Lung (tissue), 12 donors: Measurements from ENCODE around the gene GABBR1. TPM values are rescaled to one million over a fixed set of nuclear protein-coding genes. Genes with fewer than 3 reads are reported as not detected.
A peak's percentile ranks its signal among the peaks of the same experiment; 100 is the strongest.

Experiments
- ATAC-seq: fragments of 200-7000 bp; cut with Tn5 transposase; one replicate; pipeline ENCODE4 v1.9.1; 2020; ENCODE audit warnings: moderate number of reproducible peaks; ENCODE audit not compliant: insufficient read depth, low FRiP score
- DNase-seq, 3 donors: peaks; one replicate each; pipeline ENCODE4 v3.0.0-alpha.2; 2013 to 2017
- H3K27ac ChIP-seq, 2 donors: one replicate each; pipeline ENCODE4 v1.5.1; 2013; ENCODE audit warnings: mild to moderate bottlenecking in 2 of 2, moderate library complexity in 2 of 2, control low read depth in 1 of 2, inconsistent platforms in 1 of 2, low read depth in 1 of 2, low read length in 1 of 2
- H3K27me3 ChIP-seq, 3 donors: one replicate each; pipeline ENCODE4 v1.5.1; 2013; ENCODE audit warnings: low read length in 2 of 3; ENCODE audit not compliant: control insufficient read depth in 3 of 3, insufficient read depth in 3 of 3
- H3K36me3 ChIP-seq, 4 donors: one replicate each; pipeline ENCODE4 v1.5.1; 2013; ENCODE audit warnings: low read length in 4 of 4, mild to moderate bottlenecking in 1 of 4, moderate library complexity in 1 of 4; ENCODE audit not compliant: control insufficient read depth in 4 of 4, insufficient read depth in 4 of 4
- H3K4me1 ChIP-seq, 5 donors: one replicate each; pipeline ENCODE4 v1.5.1; 2013; ENCODE audit warnings: low read length in 5 of 5, mild to moderate bottlenecking in 2 of 5, moderate library complexity in 1 of 5; ENCODE audit not compliant: control insufficient read depth in 5 of 5, insufficient read depth in 5 of 5
- H3K4me3 ChIP-seq: one replicate; pipeline ENCODE4 v1.5.1; 2013; ENCODE audit warnings: mild to moderate bottlenecking, control low read depth, moderate library complexity
- H3K9ac ChIP-seq, 2 donors: one replicate each; pipeline ENCODE4 v1.5.1; 2013; ENCODE audit warnings: low read length in 2 of 2, control low read depth in 1 of 2; ENCODE audit not compliant: insufficient read depth in 1 of 2
- H3K9me3 ChIP-seq, 4 donors: one replicate each; pipeline ENCODE4 v1.5.1; 2013; ENCODE audit warnings: low read length in 3 of 4, mild to moderate bottlenecking in 1 of 4, moderate library complexity in 1 of 4; ENCODE audit not compliant: control insufficient read depth in 4 of 4, insufficient read depth in 3 of 4
- CTCF ChIP-seq: IDR thresholded peaks from 2 replicates; pipeline ENCODE4 v1.5.1; 2012; ENCODE audit warnings: mild to moderate bottlenecking; ENCODE audit errors: control extremely low read depth, extremely low read depth
- WGBS, 2 donors: extraction: QIAGEN DNeasy Blood & Tissue Kit; methylation state at CpG; one replicate each; pipeline ENCODE4 v1.1.7; 2013; 5-methylcytosine and 5-hydroxymethylcytosine counted together
- polyA plus RNA-seq, 2 donors: library from polyadenylated mRNA; stranded (reverse); fragments of 200-250 nt; gene quantifications; one replicate each; pipeline ENCODE4 v1.2.1, GENCODE V29; 2013
- total RNA-seq, 2 donors: library from RNA; depleted of rRNA in 1 of 2; stranded (reverse); fragments of >200 nt in 1 of 2; gene quantifications; one replicate each; pipeline ENCODE4 v1.2.1, GENCODE V29; 2014 to 2021
- donor health status: control.
- donor health status: control.
- donor health status: Bipolar disorder and iron deficiency.
- donor health status: healthy.
- donor health status: DM: yes; HTN: yes; CAD: no.

GABBR1 gene
- total and polyA plus RNA-seq, 4 donors, result 12.9 to 35.7 (median 25.0) TPM

- H3K27ac ChIP-seq, result peak overlapping the region; percentile 62 to 100
- ATAC-seq (peak; percentile 97), DNase-seq (peak; percentile 97 to 99 (median 98))
- H3K27me3 ChIP-seq, result peaks cover 0 to 3% (median 2%) of the 10 kb centered on the region in 3 donors
- H3K9ac ChIP-seq, result peak overlapping the region; percentile 57 to 89
- peak overlapping the region; percentile 67 for H3K4me3 ChIP-seq
- no peaks in the 10 kb centered on the region for H3K36me3 ChIP-seq
- H3K9me3 ChIP-seq, result no peaks in the 10 kb centered on the region
- H3K4me1 ChIP-seq, result peaks cover 0 to 4% (median 0%) of the 10 kb centered on the region in 5 donors
- 4 to 5% methylated on average over 33 of the region's 33 CpGs for WGBS, 2 donors
- peak; percentile 91 for TF ChIP-seq CTCF
These were observed 17.0 kb upstream of the GABBR1 start for GRCh38 chr6:29649701-29650673.

- DNase-seq (peak in 2 of 3 donors; percentile 35 to 51), ATAC-seq (no peak)
- Histone ChIP-seq H3K36me3 (no peaks in the 10 kb centered on the region), H3K9ac (no peak overlapping the region), H3K4me1 (peaks cover 0 to 4% (median 0%) of the 10 kb centered on the region in 5 donors), H3K9me3 (no peaks in the 10 kb centered on the region), H3K27ac (no peak overlapping the region), H3K4me3 (no peak overlapping the region), H3K27me3 (no peaks in the 10 kb centered on the region)
- TF ChIP-seq CTCF, result peak; percentile 10
- 94 to 96% methylated on average over 23 of the region's 23 CpGs for WGBS, 2 donors
These were observed 15.1 kb upstream of the GABBR1 start for GRCh38 chr6:29647927-29648642.

- Histone ChIP-seq H3K36me3 (no peaks in the 10 kb centered on the region), H3K4me3 (no peak overlapping the region), H3K9ac (no peak overlapping the region), H3K27me3 (no peaks in the 10 kb centered on the region), H3K9me3 (no peaks in the 10 kb centered on the region), H3K27ac (no peak overlapping the region), H3K4me1 (peaks cover 0 to 2% (median 0%) of the 10 kb centered on the region in 5 donors)
- DNase-seq (no peak), ATAC-seq (no peak)
- no peak for TF ChIP-seq CTCF
- 29 to 43% methylated on average over 3 of the region's 3 CpGs for WGBS, 2 donors
These were observed 8.6 kb upstream of the GABBR1 start for GRCh38 chr6:29641430-29642148.
